Testis (tissue), 2 donors: ENCODE data around the gene PWP2.
"Not testable (repeated sequence)": the region's sequence is repeated elsewhere in the genome, so short reads cannot be mapped to it uniquely, and the experiment has no call there.

Experiments used
- CTCF ChIP-seq, 3 experiments: fragments of 450-650 bp in 2 of 3; fragments of 200-600 bp in 1 of 3; sonication (generic) in 1 of 3; IDR thresholded peaks; one replicate each; pipeline ENCODE4 v1.5.1; 2016 to 2019; ENCODE audit warnings: antibody characterized with exemption in 3 of 3, mild to moderate bottlenecking in 2 of 3, moderate library complexity in 1 of 3
- POLR2A ChIP-seq: fragments of 450-650 bp; IDR thresholded peaks from one replicate; pipeline ENCODE4 v1.6.1; 2017; ENCODE audit warnings: antibody characterized with exemption, mild to moderate bottlenecking, moderate library complexity

- TF ChIP-seq CTCF (IDR thresholded peaks at IDR 0.05); POLR2A: not testable (repeated sequence)
Observed at GRCh38 chr21:44155231-44155993, 48.2 kb downstream of the PWP2 start.
